Measurements from ENCODE around the gene ARHGAP19.

The ARHGAP19 gene

GRCh38 chr10:97185326-97186058 lies 106.9 kb downstream of the ARHGAP19 start, which contains the start of gene SLIT1:
Gene SLIT1 (minus strand): TSS chr10:97185959. CDS start chr10:97185674, 285 bp downstream.
- DNase-seq (ENCODE audit: low spot score), result no peak
- CTCF ChIA-PET, result interaction anchor here (0.6 to 1.6 kb wide), 8 partner anchors 11 to 792 kb away, joined by 3 to 10 read pairs (median 4); no protein-coding TSS in a partner anchor
- no peak within 1 kb of the TSS for H3K27ac ChIP-seq
- POLR2A ChIA-PET (ENCODE audit: low non-redundant PET), result no interaction called here
- TF ChIP-seq CTCF (conservative IDR thresholded peaks at IDR 0.05; ENCODE audit: low read depth), result no peak

- H3K27ac ChIP-seq, result no peak overlapping the region
- no peak for TF ChIP-seq CTCF (conservative IDR thresholded peaks at IDR 0.05; ENCODE audit: low read depth)
- POLR2A ChIA-PET (ENCODE audit: low non-redundant PET), result no interaction called here
- CTCF ChIA-PET, result interaction anchor here (0.6 to 1.6 kb wide), 9 partner anchors 12 to 872 kb away, joined by 3 to 10 read pairs (median 4); no protein-coding TSS in a partner anchor
- DNase-seq (ENCODE audit: low spot score), result no peak
Observed at GRCh38 chr10:97184971-97185325, 107.5 kb downstream of the ARHGAP19 start.

- ChIA-PET POLR2A (ENCODE audit: low non-redundant PET) (no interaction called here), CTCF (interaction anchor here (0.6 to 1.6 kb wide), 2 partner anchors 12 to 13 kb away, joined by 3 to 8 read pairs; no protein-coding TSS in a partner anchor)
- no peak overlapping the region for H3K27ac ChIP-seq
Observed at GRCh38 chr10:97183314-97183713, 109.1 kb downstream of the ARHGAP19 start.

GRCh38 chr10:97182288-97182990 lies 110.0 kb downstream of the ARHGAP19 start:
- POLR2A ChIA-PET (ENCODE audit: low non-redundant PET), result no interaction called here
- TF ChIP-seq CTCF (conservative IDR thresholded peaks at IDR 0.05; ENCODE audit: low read depth), result no peak
- no peak overlapping the region for H3K27ac ChIP-seq

More at GRCh38 chr10:97183314-97183713, 109.1 kb downstream of the ARHGAP19 start:
- no peak for TF ChIP-seq CTCF (conservative IDR thresholded peaks at IDR 0.05; ENCODE audit: low read depth)
- no peak for DNase-seq (ENCODE audit: low spot score)

GRCh38 chr10:97180986-97181385 lies 111.5 kb downstream of the ARHGAP19 start:
- no peak for DNase-seq (ENCODE audit: low spot score)
- no peak overlapping the region for H3K27ac ChIP-seq
- ChIA-PET CTCF (interaction anchor here (0.7 to 1.6 kb wide), 2 partner anchors 11 to 144 kb away, joined by 3 read pairs; no protein-coding TSS in a partner anchor), POLR2A (ENCODE audit: low non-redundant PET) (no interaction called here)
- TF ChIP-seq CTCF (conservative IDR thresholded peaks at IDR 0.05; ENCODE audit: low read depth), result no peak

More at GRCh38 chr10:97182288-97182990, 110.0 kb downstream of the ARHGAP19 start:
- CTCF ChIA-PET, result interaction anchor here (0.6 to 1.6 kb wide), 4 partner anchors 12 to 45 kb away, joined by 3 to 8 read pairs (median 4); no protein-coding TSS in a partner anchor
- no peak for DNase-seq (ENCODE audit: low spot score)

- TF ChIP-seq CTCF (conservative IDR thresholded peaks at IDR 0.05; ENCODE audit: low read depth), result no peak
- POLR2A ChIA-PET (ENCODE audit: low non-redundant PET), result no interaction called here
- CTCF ChIA-PET, result interaction anchor here (0.7 to 1.9 kb wide), 4 partner anchors 10 to 143 kb away, joined by 3 to 10 read pairs (median 3); no protein-coding TSS in a partner anchor
- H3K27ac ChIP-seq, result no peak overlapping the region
- DNase-seq (ENCODE audit: low spot score), result no peak
Observed at GRCh38 chr10:97180363-97180755, 112.1 kb downstream of the ARHGAP19 start.

All from RWPE1 (cell line).